HG03575 (cell line): ENCODE measurements around the gene VPS52.

Experiments
- ATAC-seq: cut with Tn5 transposase; IDR thresholded peaks from one replicate; pipeline ENCODE4 v1.9.1; 2021; ENCODE audit not compliant: unreplicated experiment, insufficient number of reproducible peaks, low FRiP score; ENCODE audit errors: extremely low read depth

Gene VPS52

GRCh38 chr6:33271468-33272274 is at the start of gene VPS52, which contains the start of gene RPS18:
Gene VPS52 (minus strand): TSS chr6:33271876. CDS start chr6:33271675, 201 bp downstream.
Gene RPS18 (plus strand): TSS chr6:33272075. CDS start chr6:33272120, 45 bp downstream.
- ATAC-seq = peak; percentile 39

- ATAC-seq = no peak
Observed at GRCh38 chr6:33321227-33321626, 49.6 kb upstream of the VPS52 start.

GRCh38 chr6:33320315-33321181 is 48.9 kb upstream of the VPS52 start:
- no peak for ATAC-seq

- ATAC-seq = no peak
Observed at GRCh38 chr6:33319939-33320314, 48.3 kb upstream of the VPS52 start.

GRCh38 chr6:33318426-33319073 is 46.9 kb upstream of the VPS52 start:
- ATAC-seq = no peak

GRCh38 chr6:33317669-33318425 is 46.2 kb upstream of the VPS52 start, which contains the start of gene ZBTB22:
Gene ZBTB22 (minus strand): TSS chr6:33317744. CDS start chr6:33316916, 828 bp downstream.
- ATAC-seq = peak; percentile 32

GRCh38 chr6:33317419-33317668 is 45.7 kb upstream of the VPS52 start:
- ATAC-seq = no peak

GRCh38 chr6:33316603-33317418 is 45.1 kb upstream of the VPS52 start:
- no peak for ATAC-seq

GRCh38 chr6:33315793-33316602 is 44.3 kb upstream of the VPS52 start:
- no peak for ATAC-seq

GRCh38 chr6:33314943-33315792 is 43.5 kb upstream of the VPS52 start:
- ATAC-seq = no peak

- no peak for ATAC-seq
Observed at GRCh38 chr6:33314515-33314942, 42.9 kb upstream of the VPS52 start.

GRCh38 chr6:33313709-33314514 is 42.2 kb upstream of the VPS52 start, which contains the start of gene TAPBP:
Gene TAPBP (minus strand): TSS chr6:33314078. CDS start chr6:33314041, 37 bp downstream.
- ATAC-seq = no peak

- no peak for ATAC-seq
Observed at GRCh38 chr6:33313105-33313708, 41.5 kb upstream of the VPS52 start.

- no peak for ATAC-seq
Observed at GRCh38 chr6:33312361-33313104, 40.9 kb upstream of the VPS52 start.

GRCh38 chr6:33306356-33306755 is 34.7 kb upstream of the VPS52 start:
- ATAC-seq = no peak
